ENCODE results near the gene MAP3K3.

The MAP3K3 gene

DNA sequence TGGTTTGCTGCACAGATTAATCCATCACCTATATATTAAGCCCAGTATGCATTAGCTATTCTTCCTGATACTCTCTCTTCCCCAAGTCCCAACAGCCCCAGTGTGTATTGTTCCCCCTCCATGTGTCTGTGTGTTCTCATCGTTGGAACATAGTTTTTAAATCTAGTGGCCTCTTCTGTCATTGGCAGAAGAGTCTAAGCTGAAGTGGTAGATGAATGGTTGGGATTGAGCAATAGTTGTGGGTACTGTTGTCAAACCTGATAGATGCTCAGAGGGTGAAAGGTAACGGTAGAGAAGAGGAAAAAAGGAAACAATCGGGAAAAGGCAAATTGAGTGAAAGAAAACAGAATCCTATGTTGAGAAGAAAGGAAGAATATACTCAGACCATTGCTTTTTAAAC, 29.9 kb downstream of the MAP3K3 start:
- 90 to 98% methylated on average over 2 to 3 of the region's 3 CpGs for WGBS, 2 experiments (ENCODE audit: insufficient coverage in 2 of 2)
- Histone ChIP-seq H3K4me1 (ENCODE audit: control insufficient read depth, insufficient read depth, low read length, poor library complexity, severe bottlenecking) (peaks cover 1% of the 10 kb centered on the region), H3K36me3 (ENCODE audit: control insufficient read depth, insufficient read depth, low read length) (peaks cover 59% of the 10 kb centered on the region), H3K9me3 (ENCODE audit: control insufficient read depth, low read length) (no peaks in the 10 kb centered on the region), H3K4me3 (ENCODE audit: extremely low read depth, insufficient read depth, low read length, poor library complexity, severe bottlenecking) (no peak overlapping the region), H3K27ac (ENCODE audit: low read depth, low read length, severe bottlenecking) (no peak overlapping the region)

DNA sequence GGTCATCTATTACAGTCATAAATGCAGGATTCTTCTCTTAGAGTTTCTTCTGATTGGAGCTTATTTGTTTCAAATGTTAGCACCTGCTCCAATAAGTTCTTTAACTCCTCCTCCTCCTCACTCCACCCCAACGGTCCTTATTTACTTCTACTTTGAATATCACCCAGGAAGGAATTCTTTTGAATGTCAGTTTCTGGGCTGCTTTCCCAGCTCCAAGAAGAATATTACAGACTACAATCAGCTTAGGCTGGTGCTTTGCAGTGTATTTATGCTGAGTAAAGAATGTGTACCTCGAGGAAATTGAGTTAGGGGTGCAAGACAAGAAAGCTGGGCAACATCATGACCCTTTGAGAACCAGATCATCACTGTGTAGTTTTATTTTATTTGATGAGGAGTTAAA, 30.8 kb downstream of the MAP3K3 start:
- peaks cover 4% of the 10 kb centered on the region for H3K4me1 ChIP-seq (ENCODE audit: control insufficient read depth, insufficient read depth, low read length, poor library complexity, severe bottlenecking)
- WGBS, 2 experiments (ENCODE audit: insufficient coverage in 2 of 2): 100% methylated on average over 1 of the region's 2 CpGs
- peaks cover 57% of the 10 kb centered on the region for H3K36me3 ChIP-seq (ENCODE audit: control insufficient read depth, insufficient read depth, low read length)
- no peaks in the 10 kb centered on the region for H3K9me3 ChIP-seq (ENCODE audit: control insufficient read depth, low read length)
- H3K4me3 ChIP-seq (ENCODE audit: extremely low read depth, insufficient read depth, low read length, poor library complexity, severe bottlenecking): no peak overlapping the region
- H3K27ac ChIP-seq (ENCODE audit: low read depth, low read length, severe bottlenecking): no peak overlapping the region

DNA sequence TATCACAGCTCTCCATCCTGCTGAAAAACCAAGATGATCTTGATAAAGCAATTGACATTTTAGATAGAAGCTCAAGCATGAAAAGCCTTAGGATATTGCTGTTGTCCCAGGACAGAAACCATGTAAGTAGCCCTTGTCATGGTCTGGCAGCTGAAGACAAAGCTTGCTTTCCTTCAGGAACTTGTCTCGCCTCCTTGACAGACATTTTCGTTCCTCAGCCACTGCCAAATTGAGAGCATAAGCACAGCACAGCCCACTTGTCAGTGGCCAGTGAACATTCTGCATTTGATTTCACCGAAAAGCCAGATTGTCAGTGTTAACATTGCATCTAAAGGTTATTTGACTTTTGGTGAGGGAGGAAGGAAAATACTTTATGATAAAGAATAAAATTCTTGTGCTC, 35.6 kb downstream of the MAP3K3 start:
- H3K4me1 ChIP-seq (ENCODE audit: control insufficient read depth, insufficient read depth, low read length, poor library complexity, severe bottlenecking): peaks cover 8% of the 10 kb centered on the region

DNA sequence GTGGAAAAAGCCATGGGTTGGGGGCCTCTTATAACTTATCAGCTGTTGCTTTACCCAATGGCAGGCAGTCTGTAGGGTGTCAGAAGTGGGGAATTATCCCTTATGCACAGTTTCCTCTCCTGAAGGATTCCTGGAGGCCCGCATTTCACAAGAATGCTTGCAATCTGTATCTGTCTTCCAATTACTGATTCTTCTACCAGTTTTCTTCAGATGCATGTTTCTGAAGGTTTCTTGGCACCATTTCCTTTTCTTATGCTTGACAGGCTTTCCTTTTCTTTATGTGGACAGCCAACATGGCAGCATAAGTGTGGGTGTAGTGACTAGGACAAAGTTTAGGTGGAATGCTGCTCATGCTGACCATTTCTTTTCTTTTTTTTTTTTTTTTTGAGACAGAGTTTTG, 36.1 kb downstream of the MAP3K3 start:
- Histone ChIP-seq H3K4me1 (ENCODE audit: control insufficient read depth, insufficient read depth, low read length, poor library complexity, severe bottlenecking) (peaks cover 8% of the 10 kb centered on the region), H3K27ac (ENCODE audit: low read depth, low read length, severe bottlenecking) (peak overlapping the region; percentile 41), H3K9me3 (ENCODE audit: control insufficient read depth, low read length) (no peaks in the 10 kb centered on the region), H3K4me3 (ENCODE audit: extremely low read depth, insufficient read depth, low read length, poor library complexity, severe bottlenecking) (no peak overlapping the region), H3K36me3 (ENCODE audit: control insufficient read depth, insufficient read depth, low read length) (peaks cover 70% of the 10 kb centered on the region)
- WGBS, 2 experiments (ENCODE audit: insufficient coverage in 2 of 2): 63 to 100% methylated on average over 1 of the region's 1 CpG

More for the DNA sequence above, 35.6 kb downstream of the MAP3K3 start:
- Histone ChIP-seq H3K36me3 (ENCODE audit: control insufficient read depth, insufficient read depth, low read length) (peaks cover 68% of the 10 kb centered on the region), H3K27ac (ENCODE audit: low read depth, low read length, severe bottlenecking) (no peak overlapping the region), H3K9me3 (ENCODE audit: control insufficient read depth, low read length) (no peaks in the 10 kb centered on the region), H3K4me3 (ENCODE audit: extremely low read depth, insufficient read depth, low read length, poor library complexity, severe bottlenecking) (no peak overlapping the region)
- 82 to 94% methylated on average over 2 to 3 of the region's 3 CpGs for WGBS, 2 experiments (ENCODE audit: insufficient coverage in 2 of 2)

DNA sequence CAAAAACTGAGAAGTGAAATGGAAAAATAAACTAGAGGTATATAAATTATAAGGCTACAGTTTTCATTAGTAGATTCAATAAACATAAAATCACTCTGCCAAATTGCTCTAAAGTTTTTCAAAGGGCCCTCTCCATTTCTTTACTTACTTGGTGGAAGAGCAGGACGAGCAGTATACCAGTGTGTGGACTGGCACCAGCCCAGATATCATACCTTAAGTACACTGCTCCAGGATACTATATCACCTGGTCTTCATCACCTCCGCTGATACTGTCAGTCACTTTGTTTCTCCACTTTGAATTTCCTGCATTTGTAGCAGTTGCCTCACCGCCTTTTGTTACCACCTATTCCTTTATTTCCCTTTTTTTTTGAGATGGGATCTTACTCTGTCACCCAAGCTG, 37.6 kb downstream of the MAP3K3 start:
- Histone ChIP-seq H3K4me1 (ENCODE audit: control insufficient read depth, insufficient read depth, low read length, poor library complexity, severe bottlenecking) (peaks cover 8% of the 10 kb centered on the region), H3K27ac (ENCODE audit: low read depth, low read length, severe bottlenecking) (no peak overlapping the region), H3K36me3 (ENCODE audit: control insufficient read depth, insufficient read depth, low read length) (peaks cover 70% of the 10 kb centered on the region), H3K9me3 (ENCODE audit: control insufficient read depth, low read length) (no peaks in the 10 kb centered on the region), H3K4me3 (ENCODE audit: extremely low read depth, insufficient read depth, low read length, poor library complexity, severe bottlenecking) (no peak overlapping the region)
- 91 to 92% methylated on average over 2 to 3 of the region's 3 CpGs for WGBS, 2 experiments (ENCODE audit: insufficient coverage in 2 of 2)

DNA sequence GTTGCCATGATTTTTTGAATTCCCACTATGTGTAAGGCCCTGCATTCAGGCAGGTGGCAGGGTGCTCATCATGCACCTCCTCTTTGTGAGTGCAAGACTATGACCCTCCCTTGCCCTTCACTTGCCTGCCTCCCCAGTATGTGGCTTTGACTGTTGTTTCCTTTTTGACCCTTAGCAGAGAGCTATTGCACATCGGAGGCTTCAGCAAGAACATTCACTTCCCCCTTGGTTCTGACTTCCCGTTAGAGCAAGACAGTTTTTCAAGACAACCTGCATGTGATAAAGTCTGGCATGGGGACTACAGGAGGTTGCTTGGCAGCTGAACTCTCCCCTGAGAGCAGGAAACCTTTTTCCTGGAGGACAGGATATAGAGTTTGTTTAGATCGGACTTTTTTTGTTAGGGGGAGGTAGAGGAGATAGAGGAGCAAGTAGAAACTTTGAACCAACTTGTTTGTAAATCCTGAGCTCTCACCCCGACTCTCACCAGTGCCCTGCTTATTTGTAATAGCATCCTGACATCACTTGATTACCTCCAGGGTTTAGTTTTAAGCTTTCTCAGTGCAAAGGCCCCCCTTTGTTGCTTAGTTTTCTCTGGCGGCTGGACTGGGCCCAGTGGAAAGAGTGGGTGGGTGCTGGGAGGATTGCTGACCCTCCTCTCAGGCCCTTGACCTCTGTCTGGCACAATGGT, 43.5 kb downstream of the MAP3K3 start:
- Histone ChIP-seq H3K9me3 (ENCODE audit: control insufficient read depth, low read length) (no peaks in the 10 kb centered on the region), H3K27ac (ENCODE audit: low read depth, low read length, severe bottlenecking) (no peak overlapping the region), H3K36me3 (ENCODE audit: control insufficient read depth, insufficient read depth, low read length) (peaks cover 80% of the 10 kb centered on the region), H3K4me1 (ENCODE audit: control insufficient read depth, insufficient read depth, low read length, poor library complexity, severe bottlenecking) (no peaks in the 10 kb centered on the region), H3K4me3 (ENCODE audit: extremely low read depth, insufficient read depth, low read length, poor library complexity, severe bottlenecking) (no peak overlapping the region)
- 91 to 100% methylated on average over 1 to 4 of the region's 5 CpGs for WGBS, 2 experiments (ENCODE audit: insufficient coverage in 2 of 2)

DNA sequence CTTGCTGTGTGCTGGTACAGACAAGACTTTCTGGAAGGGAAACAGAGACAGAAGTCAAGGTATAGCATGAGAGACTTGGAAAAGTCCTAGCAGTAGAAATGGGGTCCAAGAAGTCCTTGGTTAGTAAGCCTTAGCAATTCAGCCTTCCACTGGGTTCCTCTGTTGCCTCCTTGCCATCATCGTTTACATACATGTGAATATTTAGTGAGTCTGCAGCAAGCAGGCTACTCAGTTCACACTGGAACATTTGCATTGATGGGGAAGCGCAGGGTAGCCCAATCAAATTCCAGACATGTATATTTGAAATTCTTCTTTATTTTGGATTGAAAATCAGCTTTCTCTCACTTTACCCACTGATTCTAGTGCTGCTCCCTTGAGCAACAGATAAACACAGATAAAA, 50.6 kb downstream of the MAP3K3 start:
- H3K4me1 ChIP-seq (ENCODE audit: control insufficient read depth, insufficient read depth, low read length, poor library complexity, severe bottlenecking): peaks cover 13% of the 10 kb centered on the region
- no peak overlapping the region for H3K4me3 ChIP-seq (ENCODE audit: extremely low read depth, insufficient read depth, low read length, poor library complexity, severe bottlenecking)
- H3K27ac ChIP-seq (ENCODE audit: low read depth, low read length, severe bottlenecking): no peak overlapping the region
- no peaks in the 10 kb centered on the region for H3K9me3 ChIP-seq (ENCODE audit: control insufficient read depth, low read length)
- WGBS, 2 experiments (ENCODE audit: insufficient coverage in 2 of 2): no CpG with 5 or more reads among the region's 2 CpGs
- H3K36me3 ChIP-seq (ENCODE audit: control insufficient read depth, insufficient read depth, low read length): peaks cover 51% of the 10 kb centered on the region

DNA sequence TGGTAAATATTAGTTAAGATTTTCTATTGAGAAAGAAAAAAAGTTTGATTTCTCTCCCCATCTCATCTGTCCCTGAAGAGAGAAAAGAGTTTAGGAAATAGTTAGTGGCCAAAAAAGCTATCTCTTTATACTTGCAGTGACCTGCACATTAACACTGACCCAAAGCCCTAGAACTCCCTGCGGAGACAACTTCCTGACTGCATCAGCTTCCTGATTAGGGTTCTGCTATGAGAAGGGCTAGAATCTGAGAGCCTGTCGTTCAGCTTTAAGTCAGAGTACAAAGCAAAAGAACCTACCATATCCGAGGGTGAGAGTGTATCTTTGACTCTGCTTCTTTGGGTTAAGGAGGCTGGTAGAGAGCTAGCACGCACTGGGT, 53.0 kb downstream of the MAP3K3 start:
- Histone ChIP-seq H3K27ac (ENCODE audit: low read depth, low read length, severe bottlenecking) (peak overlapping the region; percentile 68), H3K4me1 (ENCODE audit: control insufficient read depth, insufficient read depth, low read length, poor library complexity, severe bottlenecking) (peaks cover 13% of the 10 kb centered on the region), H3K9me3 (ENCODE audit: control insufficient read depth, low read length) (no peaks in the 10 kb centered on the region), H3K36me3 (ENCODE audit: control insufficient read depth, insufficient read depth, low read length) (peaks cover 50% of the 10 kb centered on the region), H3K4me3 (ENCODE audit: extremely low read depth, insufficient read depth, low read length, poor library complexity, severe bottlenecking) (no peak overlapping the region)
- 62 to 63% methylated on average over 1 to 2 of the region's 4 CpGs for WGBS, 2 experiments (ENCODE audit: insufficient coverage in 2 of 2)

DNA sequence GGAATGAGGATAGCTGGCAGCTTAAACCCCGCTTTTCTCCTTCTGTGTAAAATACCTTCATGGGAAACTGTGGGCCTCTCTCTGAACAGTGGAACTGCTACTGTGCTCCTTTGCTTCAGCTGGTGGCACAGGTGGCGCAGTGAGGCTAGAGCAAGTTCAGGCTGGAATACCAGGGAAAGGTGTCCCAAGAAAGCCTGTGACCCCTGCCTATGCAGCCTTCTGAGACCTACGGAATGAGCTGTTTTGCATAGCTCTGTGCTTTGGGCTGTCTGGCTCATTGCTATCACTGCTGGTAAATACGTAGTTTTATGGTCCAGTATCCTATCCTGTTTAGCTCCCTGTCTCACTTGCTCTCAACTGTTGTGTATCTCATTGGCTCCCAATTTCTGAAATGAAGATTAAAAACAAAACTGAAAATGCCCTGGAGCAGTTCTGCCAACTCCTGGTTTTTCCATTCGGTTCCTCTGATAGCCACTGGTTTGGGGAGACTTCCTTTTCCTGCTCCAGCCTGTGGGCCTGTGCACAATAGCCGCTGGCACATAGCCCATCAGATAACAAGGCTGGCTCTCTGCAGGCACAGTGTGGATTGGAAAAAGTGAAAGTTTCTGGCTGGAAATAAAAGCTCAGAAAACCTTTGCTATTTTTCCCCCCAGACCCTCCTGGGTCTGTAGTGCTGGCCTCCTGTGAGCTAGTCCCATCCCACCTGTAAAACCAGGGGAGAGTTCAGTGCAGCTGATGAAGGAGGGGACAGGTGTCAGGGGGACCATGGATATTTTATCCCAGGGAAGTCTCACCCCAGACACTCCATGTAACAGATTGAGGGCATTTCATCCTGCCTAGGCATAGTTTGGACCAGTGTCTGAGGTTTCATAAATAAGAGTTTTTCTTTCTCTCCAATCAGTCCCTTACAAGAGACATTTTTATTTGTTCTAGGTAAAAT, 53.7 kb downstream of the MAP3K3 start:
- Histone ChIP-seq H3K36me3 (ENCODE audit: control insufficient read depth, insufficient read depth, low read length) (peaks cover 46% of the 10 kb centered on the region), H3K9me3 (ENCODE audit: control insufficient read depth, low read length) (no peaks in the 10 kb centered on the region), H3K27ac (ENCODE audit: low read depth, low read length, severe bottlenecking) (peak overlapping the region; percentile 68), H3K4me1 (ENCODE audit: control insufficient read depth, insufficient read depth, low read length, poor library complexity, severe bottlenecking) (peaks cover 13% of the 10 kb centered on the region), H3K4me3 (ENCODE audit: extremely low read depth, insufficient read depth, low read length, poor library complexity, severe bottlenecking) (no peak overlapping the region)
- 79 to 81% methylated on average over 5 of the region's 6 CpGs for WGBS, 2 experiments (ENCODE audit: insufficient coverage in 2 of 2)

DNA sequence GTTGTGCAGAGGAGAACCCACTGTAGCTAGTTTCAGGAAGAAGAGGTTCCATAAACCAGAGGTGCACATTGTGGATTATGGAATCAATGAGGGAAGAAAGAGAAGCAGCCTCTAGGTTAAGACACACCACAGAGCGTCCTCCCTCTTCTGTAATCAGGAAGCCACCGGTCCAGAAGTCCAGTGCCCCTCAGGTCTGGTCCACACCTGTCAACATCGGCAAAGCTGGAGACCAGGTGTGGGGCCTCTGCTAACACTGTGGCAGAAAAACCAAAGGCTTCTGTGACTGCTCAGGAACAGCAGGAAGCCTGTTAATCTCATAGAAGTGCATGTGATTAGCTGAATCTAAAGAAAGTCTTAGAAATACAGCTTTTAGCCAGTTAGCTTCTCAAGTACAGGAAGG, 54.4 kb downstream of the MAP3K3 start:
- Histone ChIP-seq H3K27ac (ENCODE audit: low read depth, low read length, severe bottlenecking) (no peak overlapping the region), H3K4me3 (ENCODE audit: extremely low read depth, insufficient read depth, low read length, poor library complexity, severe bottlenecking) (no peak overlapping the region), H3K36me3 (ENCODE audit: control insufficient read depth, insufficient read depth, low read length) (peaks cover 52% of the 10 kb centered on the region), H3K9me3 (ENCODE audit: control insufficient read depth, low read length) (no peaks in the 10 kb centered on the region), H3K4me1 (ENCODE audit: control insufficient read depth, insufficient read depth, low read length, poor library complexity, severe bottlenecking) (peaks cover 13% of the 10 kb centered on the region)
- WGBS, 2 experiments (ENCODE audit: insufficient coverage in 2 of 2): 88 to 96% methylated on average over 3 of the region's 3 CpGs

DNA sequence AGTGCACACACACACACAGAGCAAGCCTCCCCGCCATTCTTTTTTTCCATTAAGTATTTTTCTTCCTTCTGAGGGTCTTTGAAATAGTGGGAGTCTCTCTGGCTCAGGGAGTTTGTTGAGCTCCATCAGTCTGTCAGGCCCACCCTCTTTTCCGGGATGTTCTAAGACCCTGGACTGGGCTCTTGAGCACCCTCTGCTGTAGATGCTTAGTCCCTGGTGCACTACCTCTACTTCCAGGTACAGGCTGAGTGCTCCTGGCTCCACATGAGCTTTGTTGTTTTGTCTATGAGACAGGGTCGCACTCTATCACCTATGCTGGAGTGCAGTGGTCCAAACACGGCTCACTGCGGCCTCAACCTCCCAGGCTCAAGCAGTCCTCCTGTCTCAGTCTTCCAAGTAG, 57.0 kb downstream of the MAP3K3 start:
- 95 to 96% methylated on average over 4 of the region's 5 CpGs for WGBS, 2 experiments (ENCODE audit: insufficient coverage in 2 of 2)
- peaks cover 70% of the 10 kb centered on the region for H3K36me3 ChIP-seq (ENCODE audit: control insufficient read depth, insufficient read depth, low read length)

More for the DNA sequence above, 57.0 kb downstream of the MAP3K3 start:
- H3K4me1 ChIP-seq (ENCODE audit: control insufficient read depth, insufficient read depth, low read length, poor library complexity, severe bottlenecking): peaks cover 13% of the 10 kb centered on the region
- no peak overlapping the region for H3K27ac ChIP-seq (ENCODE audit: low read depth, low read length, severe bottlenecking)
- H3K4me3 ChIP-seq (ENCODE audit: extremely low read depth, insufficient read depth, low read length, poor library complexity, severe bottlenecking): no peak overlapping the region
- H3K9me3 ChIP-seq (ENCODE audit: control insufficient read depth, low read length): no peaks in the 10 kb centered on the region

Measured in mesodermal cell (in vitro differentiated cells).